Measurements from ENCODE around the gene CPXM2.
"Not testable (repeated sequence)": the region's sequence is repeated elsewhere in the genome, so short reads cannot be mapped to it uniquely, and the experiment has no call there.

CPXM2 gene

DNA sequence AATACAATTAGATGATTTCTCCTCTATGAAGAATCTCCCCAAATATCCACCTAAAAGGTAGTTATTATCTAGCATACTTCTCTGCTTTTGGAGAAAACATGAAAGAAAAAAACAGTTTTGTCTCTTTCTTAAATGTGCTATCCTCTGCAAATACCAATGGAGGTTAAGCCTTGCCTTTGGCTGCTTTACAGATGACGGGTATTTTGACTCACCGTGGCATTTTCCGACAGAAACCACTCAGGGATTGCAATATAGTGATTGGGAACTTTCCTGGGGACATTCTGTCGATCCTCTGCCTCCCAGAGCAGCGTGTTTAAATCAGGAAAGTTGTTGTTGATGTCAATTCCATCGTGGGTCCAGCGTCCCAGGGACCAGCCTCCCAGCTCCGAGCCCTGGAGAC is 124.8 kb downstream of the CPXM2 start:
- no peak for DNase-seq

- no peak for DNase-seq
Measured at GRCh38 chr10:123766012-123766411, 125.6 kb downstream of the CPXM2 start.

- DNase-seq, result no peak
Measured at GRCh38 chr10:123761666-123762230, 129.9 kb downstream of the CPXM2 start.

DNA sequence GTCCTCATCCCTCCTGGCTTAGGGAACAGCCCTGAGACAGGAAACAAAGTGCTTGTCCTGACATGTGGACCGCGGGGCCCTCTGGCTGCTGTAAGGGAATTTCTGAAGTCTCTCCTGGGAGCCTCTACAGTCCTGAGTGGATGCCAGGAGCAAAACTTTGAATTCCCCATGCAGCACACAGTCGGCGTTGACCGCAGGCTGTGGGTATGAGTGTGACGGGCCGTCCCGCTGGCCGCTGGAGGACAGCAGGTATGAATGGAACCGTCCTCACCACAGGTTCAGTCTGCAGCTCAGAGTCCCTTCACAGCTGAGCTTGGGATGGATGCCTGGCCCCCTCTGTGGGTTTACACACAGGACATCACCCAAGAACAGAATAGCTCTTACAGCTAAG is 130.6 kb downstream of the CPXM2 start:
- DNase-seq, result no peak

DNA sequence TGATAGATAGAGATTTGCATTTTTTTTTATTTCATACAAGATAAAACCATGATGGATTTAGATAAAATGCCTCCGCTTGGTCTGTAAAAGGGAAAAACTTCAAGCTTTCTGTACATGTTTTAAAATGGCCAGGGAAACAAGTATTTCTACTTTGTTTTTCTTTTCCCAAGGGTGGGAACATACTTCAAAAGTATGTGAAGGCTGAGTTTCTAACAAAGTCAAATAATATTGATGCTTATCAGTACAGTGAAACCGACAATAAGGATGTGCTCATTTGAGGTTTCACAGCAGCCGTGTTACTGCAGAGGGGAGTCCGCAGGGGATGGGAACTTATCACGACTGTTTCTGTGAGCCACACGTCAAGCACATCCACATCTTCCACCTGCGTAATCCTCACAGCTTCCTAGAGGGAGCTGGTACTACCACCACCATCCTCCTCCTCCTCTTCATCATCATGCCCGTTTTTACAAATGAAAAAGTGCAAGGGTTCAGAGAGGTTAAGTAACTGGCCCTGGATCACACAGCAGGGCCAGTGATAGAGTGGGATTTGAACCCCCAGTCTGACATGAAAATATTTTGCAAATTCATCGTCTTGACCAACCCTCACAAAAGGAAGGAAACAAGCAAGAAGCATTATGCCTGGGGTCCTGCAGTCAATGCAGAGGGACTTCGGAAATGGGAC is 131.1 kb downstream of the CPXM2 start:
- DNase-seq, result no peak

- DNase-seq, result no peak
Measured at GRCh38 chr10:123759501-123760031, 132.0 kb downstream of the CPXM2 start.

GRCh38 chr10:123759041-123759440 is 132.6 kb downstream of the CPXM2 start:
- DNase-seq, result no peak

GRCh38 chr10:123757853-123758252 is 133.8 kb downstream of the CPXM2 start:
- DNase-seq, result no peak

DNA sequence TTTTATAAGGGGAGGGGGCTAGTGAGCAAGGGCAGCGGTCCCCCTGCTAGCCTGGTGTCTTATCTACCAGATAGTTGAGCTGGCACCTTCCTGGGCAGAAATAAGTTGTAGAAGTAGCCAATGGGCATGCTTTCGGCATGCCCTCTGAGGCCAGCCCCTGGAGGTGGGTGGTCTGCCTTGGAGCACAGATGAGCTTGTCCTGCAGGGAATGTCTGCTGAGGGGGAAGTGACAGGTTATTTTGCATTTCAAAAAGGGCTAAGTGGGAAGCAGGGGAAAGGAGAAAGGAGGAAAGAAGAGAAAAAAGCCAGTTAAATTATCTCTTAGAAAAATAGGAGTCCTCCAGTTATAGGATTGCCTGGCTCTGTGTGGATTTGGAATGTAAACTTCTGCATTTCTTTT is 136.5 kb downstream of the CPXM2 start:
- DNase-seq, result no peak

DNA sequence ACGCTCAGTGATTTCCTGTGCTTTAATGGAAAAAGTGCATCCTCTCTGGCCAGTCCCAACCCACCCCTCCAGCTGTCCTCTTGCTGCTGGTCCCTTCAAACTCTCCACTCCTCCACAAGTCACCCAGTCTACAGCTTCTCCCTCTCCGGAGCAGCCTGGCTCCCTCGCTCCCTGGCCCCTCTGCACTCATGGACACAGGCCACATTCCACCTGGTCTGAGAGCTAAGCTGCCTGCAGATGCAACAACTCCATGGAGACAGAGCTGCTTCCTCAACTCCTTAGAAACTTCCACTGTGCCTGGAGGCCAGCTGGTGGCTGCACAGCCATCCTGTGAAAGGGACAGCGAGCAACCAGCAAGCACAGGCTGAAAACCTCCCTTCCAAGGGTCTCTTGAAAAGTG is 137.5 kb downstream of the CPXM2 start:
- no peak for DNase-seq

GRCh38 chr10:123751342-123752134 is 140.1 kb downstream of the CPXM2 start:
- no peak for DNase-seq

DNA sequence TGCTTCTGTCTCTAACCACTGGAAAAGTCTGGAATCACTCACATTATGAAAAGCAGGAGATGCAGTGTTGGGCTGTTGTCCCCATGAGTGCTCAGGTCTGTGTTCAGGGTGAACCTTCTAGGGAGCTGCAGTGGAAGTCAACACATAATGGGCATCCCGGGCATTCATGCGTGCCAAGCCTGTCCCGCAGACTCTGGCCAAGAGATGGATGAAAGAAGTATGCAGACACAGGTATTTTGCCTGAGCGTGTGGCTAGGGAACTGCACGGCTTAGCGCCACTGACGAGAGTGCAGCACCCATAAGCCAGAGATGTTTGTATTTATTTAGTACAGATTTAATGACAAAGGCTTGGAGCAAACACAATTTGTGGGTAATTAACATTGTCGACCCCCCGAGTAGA is 140.7 kb downstream of the CPXM2 start:
- DNase-seq, result no peak

DNA sequence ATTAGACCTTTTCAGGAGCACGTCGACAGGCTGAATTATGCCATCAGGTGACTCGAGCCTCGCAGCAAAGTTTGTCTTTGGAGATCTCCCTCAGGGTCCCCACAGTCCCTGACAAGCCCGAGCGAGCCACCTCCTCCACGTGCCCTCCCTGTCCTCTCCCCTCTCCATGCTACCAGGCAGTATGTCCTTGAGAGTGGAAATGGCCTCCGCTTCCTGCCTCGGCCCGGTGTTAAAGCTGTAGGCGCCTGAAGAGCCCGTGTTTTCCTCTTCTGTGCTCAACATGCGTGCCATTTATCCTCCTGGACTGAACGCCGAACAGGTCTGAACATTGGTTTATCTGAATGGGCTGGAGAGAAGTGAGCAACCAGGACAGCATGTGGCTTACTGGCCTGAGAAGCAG is 142.9 kb downstream of the CPXM2 start:
- no peak for DNase-seq

GRCh38 chr10:123747426-123747825 is 144.2 kb downstream of the CPXM2 start:
- no peak for DNase-seq

DNA sequence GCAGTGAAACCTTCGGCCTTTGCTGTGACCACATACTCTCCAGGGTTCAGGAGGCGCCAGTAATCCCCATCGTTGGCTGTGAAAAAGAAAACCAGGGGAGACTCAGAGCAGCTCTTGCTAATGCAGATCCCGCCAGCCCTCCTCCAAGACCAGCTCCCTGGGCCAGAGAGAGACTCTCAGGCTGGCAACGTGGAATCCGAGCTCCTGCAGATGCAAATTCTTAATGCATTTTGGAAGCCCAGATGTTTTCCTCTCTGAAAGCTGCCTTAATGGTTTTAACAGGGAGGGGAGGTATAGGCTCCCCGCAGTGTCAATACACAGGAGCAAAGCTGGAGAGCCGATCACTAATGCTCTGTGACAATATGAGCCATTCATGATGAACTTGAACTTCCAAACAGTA is 144.7 kb downstream of the CPXM2 start:
- DNase-seq, result no peak

DNA sequence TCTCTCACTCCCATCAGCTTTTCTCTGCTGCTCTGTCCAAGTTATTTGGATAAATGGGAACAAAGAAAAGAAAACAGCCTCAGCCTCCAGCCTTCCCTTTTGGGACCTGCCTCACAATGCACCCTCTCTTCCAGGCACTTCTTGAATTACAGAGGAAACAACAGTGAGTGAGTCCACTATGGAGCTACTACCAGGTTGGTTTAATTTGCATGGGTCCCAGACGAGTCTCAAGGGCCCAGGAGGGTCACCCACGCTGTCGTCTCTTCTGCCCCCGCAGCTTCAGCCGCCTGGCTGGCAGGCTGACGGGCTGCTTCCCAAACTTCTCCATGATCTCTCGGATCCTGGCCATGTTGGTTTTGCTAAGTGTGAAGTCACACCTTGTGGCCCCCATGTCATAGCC is 145.1 kb downstream of the CPXM2 start:
- DNase-seq, result no peak

GRCh38 chr10:123746061-123746460 is 145.5 kb downstream of the CPXM2 start:
- DNase-seq, result no peak

DNA sequence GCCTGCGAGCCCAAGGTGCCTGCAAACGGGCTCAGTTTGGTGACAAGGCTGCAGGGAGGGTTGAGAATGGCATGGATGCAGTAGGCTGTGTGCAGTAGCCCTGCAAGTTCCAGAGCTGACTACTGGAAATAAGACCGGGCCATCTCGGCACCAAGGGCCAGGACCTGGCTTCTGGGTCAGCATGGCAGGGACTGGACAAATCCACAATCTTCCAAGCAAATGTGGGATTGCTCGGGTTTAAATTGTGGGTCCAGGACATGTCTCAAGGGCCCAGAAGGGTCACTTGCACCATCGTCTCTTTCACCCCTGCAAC is 147.4 kb downstream of the CPXM2 start:
- no peak for DNase-seq

GRCh38 chr10:123743441-123744223 is 148.0 kb downstream of the CPXM2 start:
- no peak for DNase-seq

DNA sequence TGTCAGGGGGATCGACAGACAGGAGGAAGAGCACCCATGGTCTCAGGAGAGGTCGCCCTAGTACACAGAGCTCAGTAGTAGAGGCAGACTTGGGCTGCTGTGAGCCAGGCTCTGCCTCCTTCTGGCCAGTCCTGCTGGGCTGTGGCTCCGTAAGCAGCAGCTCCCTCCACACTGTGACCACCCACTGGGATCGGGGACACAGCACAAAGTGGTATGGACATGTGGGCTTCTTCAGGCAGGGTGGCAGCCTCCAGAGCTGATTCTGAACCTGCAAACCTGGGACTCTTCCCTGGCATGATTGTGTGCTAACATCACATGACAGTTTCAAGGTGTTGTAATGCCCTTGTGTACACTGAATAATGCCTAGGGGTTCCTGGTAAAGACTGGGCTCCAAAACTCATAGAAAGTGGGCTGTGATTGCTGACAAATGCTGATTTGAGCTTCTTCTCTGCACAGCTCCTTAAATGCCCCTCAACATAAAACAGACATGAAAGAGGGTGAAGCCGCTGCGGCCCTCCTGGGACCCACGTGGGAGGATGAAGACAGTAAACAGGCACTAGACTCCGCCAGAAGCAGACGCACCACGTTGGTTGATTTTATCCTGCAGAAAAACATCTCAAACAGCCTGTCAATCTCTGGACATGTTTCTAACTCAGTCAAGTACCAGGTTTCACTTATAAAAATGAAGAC is 148.7 kb downstream of the CPXM2 start:
- no peak for DNase-seq

DNA sequence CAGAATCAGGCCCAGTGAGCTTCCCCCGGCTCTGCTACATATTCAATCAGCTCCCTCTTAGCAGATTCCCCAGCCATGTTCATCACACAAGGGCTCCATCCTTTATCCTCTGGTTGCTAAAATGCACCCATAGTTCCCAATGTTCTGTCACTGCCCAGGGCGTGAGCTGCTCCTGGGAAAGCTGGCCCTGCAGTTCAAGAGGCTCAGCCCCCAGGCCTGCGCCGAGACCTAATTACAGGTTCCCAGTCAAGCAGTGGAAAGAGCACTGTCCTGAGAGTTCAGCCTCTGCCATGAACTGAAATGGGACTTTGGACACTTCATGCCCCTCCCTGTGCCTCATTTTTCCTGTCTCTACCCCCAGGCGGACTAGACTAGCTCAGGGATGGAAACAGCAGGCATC is 149.9 kb downstream of the CPXM2 start:
- no peak for DNase-seq

DNA sequence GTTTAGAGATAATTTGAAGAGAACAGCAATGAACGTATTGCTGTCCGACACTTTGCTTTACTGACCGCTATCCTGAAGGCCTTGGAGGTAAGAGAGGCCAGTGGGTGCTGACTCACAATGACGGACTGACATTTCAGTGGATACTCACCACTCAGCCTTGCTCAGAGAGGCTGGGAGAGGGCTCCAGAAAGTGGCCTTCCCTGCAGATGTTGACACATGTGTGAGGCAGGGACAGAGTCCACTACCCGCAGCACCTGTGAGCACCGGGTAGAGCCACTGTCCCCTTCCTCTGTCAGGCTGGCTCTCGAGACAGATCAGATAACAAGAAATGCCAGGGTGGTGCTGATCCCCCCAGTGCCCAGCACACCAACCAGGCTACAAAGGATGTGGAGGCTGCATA is 150.5 kb downstream of the CPXM2 start:
- no peak for DNase-seq

DNA sequence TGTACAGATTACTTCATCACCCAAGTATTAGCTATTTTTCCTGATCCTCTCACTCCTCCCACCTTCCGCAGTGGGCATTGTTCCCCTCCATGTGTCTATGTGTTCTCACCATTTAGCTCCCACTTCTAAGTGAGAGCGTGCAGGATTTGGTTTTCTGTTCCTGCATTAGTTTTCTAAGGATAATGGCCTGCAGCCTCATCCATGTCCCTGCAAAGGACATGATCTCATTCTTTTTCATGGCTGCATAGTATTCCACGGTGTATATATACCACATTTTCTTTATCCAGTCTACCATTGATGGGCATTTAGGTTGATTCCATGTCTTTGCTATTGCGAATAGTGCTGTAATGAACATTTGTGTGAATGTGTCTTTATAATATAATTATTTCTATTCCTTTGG is 154.7 kb downstream of the CPXM2 start:
- not testable (repeated sequence) for DNase-seq
